Measurements from ENCODE around the gene ISM1. TPM values are rescaled to one million over a fixed set of nuclear protein-coding genes. Genes with fewer than 3 reads are reported as not detected.

ISM1 gene
- total RNA-seq (1 to 10 TPM; 1.6 to 1.7 TPM), polyA plus RNA-seq (1.3 TPM)

GRCh38 chr20:13220904-13221297 is at the start of gene ISM1:
TSS of gene ISM1 (plus strand) at chr20:13221274. CDS start at chr20:13221777, 503 bp downstream.
- ChIA-PET CTCF (no interaction called here), POLR2A (interaction anchor here (0.6 kb wide), 2 partner anchors 24 to 101 kb away, joined by 3 to 4 read pairs; no protein-coding TSS in a partner anchor)
- no peak within 1 kb of the TSS for H3K27ac ChIP-seq (ENCODE audit: low read depth, low read length)
- peaks cover 30 to 62% of the 10 kb centered on the region in 2 donors for H3K27me3 Mint-ChIP-seq
- no peaks in the 10 kb centered on the region for H3K36me3 Mint-ChIP-seq
- peak in 3 of 5 donors; percentile 17 to 54 (median 34) for DNase-seq
- H3K9me3 Mint-ChIP-seq: peaks cover 0 to 2% (median 0%) of the 10 kb centered on the region in 5 donors
- H3K4me1 ChIP-seq (ENCODE audit: insufficient read depth, low read length): peaks cover 13% of the 10 kb centered on the region
- peak within 1 kb of the TSS; percentile 79 to 90 (median 88) for H3K4me3 Mint-ChIP-seq
- no peaks in the 10 kb centered on the region for H3K36me3 ChIP-seq (ENCODE audit: insufficient read depth, low read length)
- H3K4me1 Mint-ChIP-seq: peaks cover 13 to 30% (median 19%) of the 10 kb centered on the region in 3 donors
- peaks cover 12% of the 10 kb centered on the region for H3K27me3 ChIP-seq (ENCODE audit: insufficient read depth, low read length, poor library complexity, severe bottlenecking)
- H3K4me3 ChIP-seq (ENCODE audit: low read length): peak within 1 kb of the TSS; percentile 58
- no peaks in the 10 kb centered on the region for H3K9me3 ChIP-seq (ENCODE audit: low read length)
- peak within 1 kb of the TSS in 6 of 8 donors; percentile 57 to 83 (median 76) for H3K27ac Mint-ChIP-seq

- Histone ChIP-seq H3K36me3 (ENCODE audit: insufficient read depth, low read length) (no peaks in the 10 kb centered on the region), H3K27me3 (ENCODE audit: insufficient read depth, low read length, poor library complexity, severe bottlenecking) (no peaks in the 10 kb centered on the region), H3K27ac (ENCODE audit: low read depth, low read length) (no peak overlapping the region), H3K4me3 (ENCODE audit: low read length) (no peak overlapping the region), H3K4me1 (ENCODE audit: insufficient read depth, low read length) (no peaks in the 10 kb centered on the region), H3K9me3 (ENCODE audit: low read length) (no peaks in the 10 kb centered on the region)
- Mint-ChIP-seq H3K4me3 (no peak overlapping the region), H3K36me3 (peaks cover 0 to 4% (median 0%) of the 10 kb centered on the region in 3 donors), H3K4me1 (no peaks in the 10 kb centered on the region), H3K9me3 (peaks cover 2 to 21% (median 10%) of the 10 kb centered on the region in 5 donors), H3K27me3 (peaks cover 3 to 36% of the 10 kb centered on the region in 2 donors), H3K27ac (no peak overlapping the region)
- no peak for DNase-seq
- CTCF ChIA-PET: no interaction called here
- POLR2A ChIA-PET: no interaction called here
Measured at GRCh38 chr20:13173201-13173600, 47.9 kb upstream of the ISM1 start.

- CTCF ChIA-PET: no interaction called here
- H3K4me3 ChIP-seq (ENCODE audit: low read length): no peak overlapping the region
- Mint-ChIP-seq H3K27me3 (peaks cover 3 to 37% of the 10 kb centered on the region in 2 donors), H3K4me3 (no peak overlapping the region), H3K4me1 (no peaks in the 10 kb centered on the region), H3K36me3 (peaks cover 0 to 4% (median 2%) of the 10 kb centered on the region in 3 donors), H3K9me3 (peaks cover 2 to 21% (median 15%) of the 10 kb centered on the region in 5 donors), H3K27ac (no peak overlapping the region)
- no peak overlapping the region for H3K27ac ChIP-seq (ENCODE audit: low read depth, low read length)
- H3K9me3 ChIP-seq (ENCODE audit: low read length): no peaks in the 10 kb centered on the region
- no peaks in the 10 kb centered on the region for H3K36me3 ChIP-seq (ENCODE audit: insufficient read depth, low read length)
- POLR2A ChIA-PET: no interaction called here
- H3K27me3 ChIP-seq (ENCODE audit: insufficient read depth, low read length, poor library complexity, severe bottlenecking): no peaks in the 10 kb centered on the region
- no peak for DNase-seq
- no peaks in the 10 kb centered on the region for H3K4me1 ChIP-seq (ENCODE audit: insufficient read depth, low read length)
Measured at GRCh38 chr20:13174402-13174801, 46.7 kb upstream of the ISM1 start.

GRCh38 chr20:13180986-13181889 is 39.8 kb upstream of the ISM1 start:
- no peaks in the 10 kb centered on the region for H3K4me1 ChIP-seq (ENCODE audit: insufficient read depth, low read length)
- no peaks in the 10 kb centered on the region for H3K4me1 Mint-ChIP-seq
- H3K4me3 ChIP-seq (ENCODE audit: low read length): no peak overlapping the region
- H3K9me3 ChIP-seq (ENCODE audit: low read length): no peaks in the 10 kb centered on the region
- DNase-seq: no peak
- peaks cover 2 to 16% (median 8%) of the 10 kb centered on the region in 5 donors for H3K9me3 Mint-ChIP-seq
- POLR2A ChIA-PET: no interaction called here
- no peak overlapping the region for H3K4me3 Mint-ChIP-seq
- no peak overlapping the region for H3K27ac ChIP-seq (ENCODE audit: low read depth, low read length)
- H3K27me3 Mint-ChIP-seq: peaks cover 6 to 36% of the 10 kb centered on the region in 2 donors
- peaks cover 0 to 6% (median 2%) of the 10 kb centered on the region in 3 donors for H3K36me3 Mint-ChIP-seq
- H3K36me3 ChIP-seq (ENCODE audit: insufficient read depth, low read length): no peaks in the 10 kb centered on the region
- no peak overlapping the region for H3K27ac Mint-ChIP-seq
- H3K27me3 ChIP-seq (ENCODE audit: insufficient read depth, low read length, poor library complexity, severe bottlenecking): no peaks in the 10 kb centered on the region
- CTCF ChIA-PET: no interaction called here

- H3K4me3 Mint-ChIP-seq: no peak overlapping the region
- H3K27ac Mint-ChIP-seq: no peak overlapping the region
- Histone ChIP-seq H3K27ac (ENCODE audit: low read depth, low read length) (no peak overlapping the region), H3K27me3 (ENCODE audit: insufficient read depth, low read length, poor library complexity, severe bottlenecking) (no peaks in the 10 kb centered on the region), H3K4me3 (ENCODE audit: low read length) (no peak overlapping the region), H3K9me3 (ENCODE audit: low read length) (no peaks in the 10 kb centered on the region), H3K36me3 (ENCODE audit: insufficient read depth, low read length) (no peaks in the 10 kb centered on the region), H3K4me1 (ENCODE audit: insufficient read depth, low read length) (no peaks in the 10 kb centered on the region)
- DNase-seq: no peak
- peaks cover 4 to 27% of the 10 kb centered on the region in 2 donors for H3K27me3 Mint-ChIP-seq
- ChIA-PET POLR2A (no interaction called here), CTCF (no interaction called here)
- H3K4me1 Mint-ChIP-seq: no peaks in the 10 kb centered on the region
- H3K9me3 Mint-ChIP-seq: peaks cover 8 to 22% (median 13%) of the 10 kb centered on the region in 5 donors
- peaks cover 0 to 18% (median 2%) of the 10 kb centered on the region in 3 donors for H3K36me3 Mint-ChIP-seq
Measured at GRCh38 chr20:13183005-13183404, 38.1 kb upstream of the ISM1 start.

GRCh38 chr20:13186043-13186774 is 34.9 kb upstream of the ISM1 start:
- Mint-ChIP-seq H3K36me3 (peaks cover 0 to 18% (median 0%) of the 10 kb centered on the region in 3 donors), H3K27me3 (peaks cover 2 to 17% of the 10 kb centered on the region in 2 donors), H3K9me3 (peaks cover 8 to 16% (median 10%) of the 10 kb centered on the region in 5 donors), H3K27ac (no peak overlapping the region), H3K4me1 (no peaks in the 10 kb centered on the region), H3K4me3 (no peak overlapping the region)
- ChIA-PET CTCF (no interaction called here), POLR2A (no interaction called here)
- Histone ChIP-seq H3K27me3 (ENCODE audit: insufficient read depth, low read length, poor library complexity, severe bottlenecking) (no peaks in the 10 kb centered on the region), H3K36me3 (ENCODE audit: insufficient read depth, low read length) (no peaks in the 10 kb centered on the region), H3K4me1 (ENCODE audit: insufficient read depth, low read length) (no peaks in the 10 kb centered on the region), H3K27ac (ENCODE audit: low read depth, low read length) (no peak overlapping the region), H3K4me3 (ENCODE audit: low read length) (no peak overlapping the region), H3K9me3 (ENCODE audit: low read length) (no peaks in the 10 kb centered on the region)
- no peak for DNase-seq

- Histone ChIP-seq H3K4me3 (ENCODE audit: low read length) (no peak overlapping the region), H3K27ac (ENCODE audit: low read depth, low read length) (no peak overlapping the region), H3K9me3 (ENCODE audit: low read length) (no peaks in the 10 kb centered on the region), H3K4me1 (ENCODE audit: insufficient read depth, low read length) (no peaks in the 10 kb centered on the region), H3K36me3 (ENCODE audit: insufficient read depth, low read length) (no peaks in the 10 kb centered on the region), H3K27me3 (ENCODE audit: insufficient read depth, low read length, poor library complexity, severe bottlenecking) (no peaks in the 10 kb centered on the region)
- ChIA-PET CTCF (no interaction called here), POLR2A (no interaction called here)
- no peak overlapping the region for H3K27ac Mint-ChIP-seq
- DNase-seq: no peak
- H3K4me1 Mint-ChIP-seq: no peaks in the 10 kb centered on the region
- peaks cover 0 to 7% of the 10 kb centered on the region in 2 donors for H3K27me3 Mint-ChIP-seq
- peaks cover 8 to 16% (median 10%) of the 10 kb centered on the region in 5 donors for H3K9me3 Mint-ChIP-seq
- H3K36me3 Mint-ChIP-seq: peaks cover 0 to 18% (median 0%) of the 10 kb centered on the region in 3 donors
- H3K4me3 Mint-ChIP-seq: no peak overlapping the region
Measured at GRCh38 chr20:13187899-13188298, 33.2 kb upstream of the ISM1 start.

GRCh38 chr20:13199279-13199678 is 21.8 kb upstream of the ISM1 start:
- H3K27me3 Mint-ChIP-seq: peaks cover 0 to 6% of the 10 kb centered on the region in 2 donors
- no peaks in the 10 kb centered on the region for H3K27me3 ChIP-seq (ENCODE audit: insufficient read depth, low read length, poor library complexity, severe bottlenecking)
- no peak overlapping the region for H3K4me3 ChIP-seq (ENCODE audit: low read length)
- no peak overlapping the region for H3K27ac Mint-ChIP-seq
- POLR2A ChIA-PET: no interaction called here
- no peaks in the 10 kb centered on the region for H3K4me1 Mint-ChIP-seq
- H3K9me3 Mint-ChIP-seq: peaks cover 0 to 2% (median 0%) of the 10 kb centered on the region in 5 donors
- H3K27ac ChIP-seq (ENCODE audit: low read depth, low read length): no peak overlapping the region
- H3K9me3 ChIP-seq (ENCODE audit: low read length): no peaks in the 10 kb centered on the region
- CTCF ChIA-PET: no interaction called here
- H3K36me3 Mint-ChIP-seq: no peaks in the 10 kb centered on the region
- H3K4me3 Mint-ChIP-seq: no peak overlapping the region
- H3K4me1 ChIP-seq (ENCODE audit: insufficient read depth, low read length): no peaks in the 10 kb centered on the region
- DNase-seq: no peak
- no peaks in the 10 kb centered on the region for H3K36me3 ChIP-seq (ENCODE audit: insufficient read depth, low read length)

All from CD8-positive, alpha-beta memory T cell (primary cell).